AG09309 (cell line): Measurements from ENCODE around the gene ADCY1.

Experiments
- DNase-seq: peaks from one replicate; pipeline ENCODE4 v3.0.0-alpha.2; 2010; ENCODE audit warnings: low read depth
- H3K4me3 ChIP-seq: 2 replicates; pipeline ENCODE4 v1.5.1; 2011; ENCODE audit warnings: mild to moderate bottlenecking, low read depth, low read length, moderate library complexity; ENCODE audit not compliant: control insufficient read depth
- CTCF ChIP-seq: IDR thresholded peaks from 2 replicates; pipeline ENCODE4 v1.5.1; 2011; ENCODE audit warnings: mild to moderate bottlenecking, low read depth, low read length, inconsistent platforms; ENCODE audit not compliant: insufficient read depth, control insufficient read depth; ENCODE audit errors: missing control alignments

ADCY1 gene

DNA sequence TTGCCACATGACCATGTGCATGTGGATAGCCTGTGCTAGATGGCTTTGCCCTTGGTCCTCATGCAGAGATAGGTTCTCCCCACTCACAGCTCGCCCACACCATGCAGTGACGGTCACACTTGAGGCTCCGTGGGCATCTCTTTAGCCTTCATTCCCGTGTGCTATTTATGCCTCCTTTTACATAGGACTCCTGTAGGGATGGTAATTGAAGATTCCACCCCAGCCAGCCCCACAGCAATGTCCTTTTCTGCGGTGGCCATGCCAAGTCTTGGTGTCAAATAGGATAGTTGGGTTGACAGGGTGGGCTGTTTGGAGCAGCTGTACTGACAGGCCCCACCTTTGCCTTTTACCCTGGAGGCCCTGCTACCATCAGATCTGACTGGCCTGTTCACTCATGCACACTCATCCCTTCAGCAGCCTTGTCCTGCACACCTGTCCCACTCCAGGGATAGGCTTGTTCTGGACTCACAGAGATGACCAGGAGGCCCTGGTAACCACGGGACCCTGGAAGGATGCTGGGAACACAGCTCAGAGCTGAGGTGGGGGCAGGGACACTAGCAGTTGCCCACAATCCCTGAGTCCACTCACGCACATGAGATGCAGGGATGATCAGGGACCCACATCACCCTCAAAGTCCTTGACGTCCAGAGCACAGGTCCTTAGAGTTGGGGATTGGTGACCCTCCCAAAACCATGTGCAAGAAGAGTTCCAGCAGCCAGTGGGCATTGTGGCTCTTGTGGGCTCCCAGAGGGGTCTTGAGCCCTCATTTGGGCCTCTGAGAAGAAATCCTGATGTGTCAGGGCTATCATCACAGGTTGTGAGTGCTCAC is 71.2 kb downstream of the ADCY1 start:
- TF ChIP-seq CTCF = no peak
- DNase-seq = no peak
- no peak overlapping the region for H3K4me3 ChIP-seq

- TF ChIP-seq CTCF = no peak
- DNase-seq = no peak
- no peak overlapping the region for H3K4me3 ChIP-seq
These were observed 72.1 kb downstream of the ADCY1 start for GRCh38 chr7:45646207-45646821.

DNA sequence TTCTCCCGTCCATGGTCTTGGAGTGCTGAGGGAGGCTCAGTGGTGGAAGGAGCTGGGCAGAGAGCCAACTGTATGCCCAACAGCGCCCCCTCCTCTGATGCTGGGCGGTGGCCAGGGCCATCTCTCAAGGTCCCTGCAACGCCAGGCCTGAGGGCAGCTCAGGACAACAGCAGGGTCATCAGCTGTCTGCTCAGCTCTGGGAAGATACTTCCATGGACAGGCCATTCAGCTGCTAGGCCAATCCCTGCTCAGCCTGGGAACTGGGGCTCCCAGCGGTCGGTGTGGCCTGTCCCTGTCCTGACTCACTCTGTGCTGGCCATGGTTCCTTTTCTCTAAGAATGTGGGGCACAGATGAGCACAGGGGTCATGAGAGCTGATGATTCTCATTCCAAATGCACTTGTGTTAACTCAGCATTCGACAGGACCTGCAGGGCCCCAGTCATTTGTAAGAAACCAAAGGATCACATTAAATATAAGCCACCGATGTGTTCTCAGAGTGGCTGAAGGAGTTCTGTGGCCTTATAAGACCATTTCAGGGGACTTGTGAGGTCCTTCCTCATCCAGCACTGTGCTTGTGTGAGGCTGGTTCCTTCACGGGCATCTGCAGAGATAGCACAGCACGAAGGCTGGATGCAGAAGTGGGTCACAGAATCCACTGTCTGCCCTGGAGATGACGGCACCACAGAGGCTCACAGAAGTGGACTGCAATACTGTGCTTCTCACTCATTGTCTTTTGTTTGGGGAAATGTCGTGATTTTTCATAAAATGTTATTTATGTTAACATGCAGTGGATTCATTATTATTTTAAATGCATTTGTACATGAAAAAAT is 73.0 kb downstream of the ADCY1 start:
- H3K4me3 ChIP-seq = no peak overlapping the region
- no peak for TF ChIP-seq CTCF
- no peak for DNase-seq

DNA sequence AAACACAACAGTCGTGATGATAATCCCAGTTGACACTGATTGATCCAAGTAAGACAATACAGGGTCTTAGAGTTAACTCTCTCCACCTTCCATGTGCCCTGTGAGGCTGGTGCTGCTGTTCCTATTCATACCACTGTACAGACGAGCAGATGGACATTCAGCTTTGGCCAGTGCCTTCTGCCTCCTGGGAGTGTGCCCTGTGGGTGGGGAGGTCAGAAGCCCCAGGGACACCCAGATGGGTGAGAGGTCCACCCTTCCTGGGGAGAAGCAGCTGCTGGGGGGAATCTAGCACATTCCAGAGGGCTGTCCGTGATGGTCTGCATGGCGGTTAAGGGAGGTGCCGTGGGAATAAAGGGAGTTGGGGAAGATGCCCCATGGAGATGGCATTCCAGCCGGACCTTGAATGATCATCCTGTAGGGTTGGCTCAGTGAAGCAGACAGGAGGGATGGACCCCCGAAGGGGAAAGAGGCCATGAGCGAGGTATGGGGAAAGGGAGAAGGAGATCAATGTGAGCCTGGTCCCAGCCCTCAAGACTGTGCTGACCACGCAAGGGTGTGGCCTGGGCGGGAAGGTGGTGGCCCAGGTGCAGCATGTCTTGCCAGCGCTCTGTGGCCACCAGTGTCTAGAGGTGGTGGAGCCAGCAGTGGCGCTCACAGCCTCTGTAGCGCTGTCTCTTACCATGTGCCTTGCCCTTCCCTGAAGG is 74.0 kb downstream of the ADCY1 start:
- H3K4me3 ChIP-seq = no peak overlapping the region
- no peak for DNase-seq
- no peak for TF ChIP-seq CTCF

DNA sequence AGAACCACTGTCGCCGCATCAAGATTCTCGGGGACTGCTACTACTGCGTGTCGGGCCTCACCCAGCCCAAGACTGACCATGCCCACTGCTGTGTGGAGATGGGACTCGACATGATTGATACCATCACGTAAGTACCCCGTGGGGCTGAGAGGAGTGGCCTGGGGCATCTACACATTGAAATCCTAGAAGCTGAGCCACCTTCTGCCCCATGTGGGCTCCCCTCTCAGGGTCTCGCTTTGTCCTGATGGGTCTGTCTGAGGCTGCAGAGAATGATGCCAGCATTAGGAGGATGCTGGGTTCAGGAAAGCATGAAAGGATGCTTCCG is 74.5 kb downstream of the ADCY1 start:
- no peak for TF ChIP-seq CTCF
- DNase-seq = no peak
- no peak overlapping the region for H3K4me3 ChIP-seq
